Upper lobe of left lung (tissue), 6 donors: ENCODE results near the gene TET3. TPM values are rescaled to one million over a fixed set of nuclear protein-coding genes. Genes with fewer than 3 reads are reported as not detected.

ENCODE experiments used
- ATAC-seq, 2 donors: fragments of 200-7000 bp; cut with Tn5 transposase; one replicate each; pipeline ENCODE4 v1.9.1; 2022; ENCODE audit warnings: mild to moderate bottlenecking in 2 of 2, moderate library complexity in 2 of 2; ENCODE audit not compliant: low FRiP score in 2 of 2
- DNase-seq, 2 donors: peaks; one replicate each; pipeline ENCODE4 v3.0.0-alpha.2; 2019 to 2020
- H3K27ac ChIP-seq, 4 donors: fragments of 200-600 bp; sonication (generic); one replicate each; pipeline ENCODE4 v1.5.1; 2016 to 2019
- H3K27me3 ChIP-seq, 4 donors: fragments of 200-600 bp; sonication (generic); one replicate each; pipeline ENCODE4 v1.5.1; 2017 to 2019
- H3K36me3 ChIP-seq, 4 donors: fragments of 200-600 bp; sonication (generic); one replicate each; pipeline ENCODE4 v1.5.1; 2016 to 2019
- H3K4me1 ChIP-seq, 4 donors: fragments of 200-600 bp; sonication (generic); one replicate each; pipeline ENCODE4 v1.5.1; 2018 to 2019
- H3K4me3 ChIP-seq, 4 donors: fragments of 200-600 bp; sonication (generic); one replicate each; pipeline ENCODE4 v1.5.1; 2017 to 2019; ENCODE audit warnings: mild to moderate bottlenecking in 2 of 4, moderate library complexity in 1 of 4
- H3K9me3 ChIP-seq, 4 donors: fragments of 200-600 bp; sonication (generic); one replicate each; pipeline ENCODE4 v1.5.1; 2018 to 2019
- EP300 ChIP-seq, 4 donors: sonication (generic); formaldehyde crosslinking; IDR thresholded peaks; one replicate each; pipeline ENCODE4 v1.5.1; 2017; ENCODE audit warnings: antibody characterized with exemption in 4 of 4, control low read depth in 2 of 4
- POLR2A ChIP-seq, 4 donors: fragments of 450-650 bp; IDR thresholded peaks; one replicate each; pipeline ENCODE4 v1.5.1; 2016 to 2017; ENCODE audit warnings: antibody characterized with exemption in 4 of 4, mild to moderate bottlenecking in 2 of 4
- POLR2AphosphoS5 ChIP-seq, 2 donors: sonication (generic); formaldehyde crosslinking; IDR thresholded peaks; one replicate each; pipeline ENCODE4 v1.5.1; 2017; ENCODE audit warnings: antibody characterized with exemption in 2 of 2
- WGBS, 2 donors: methylation state at CpG; one replicate each; pipeline ENCODE4 v1.1.5; 2017 to 2018; 5-methylcytosine and 5-hydroxymethylcytosine counted together
- total RNA-seq, 6 donors: library from RNA; depleted of rRNA in 4 of 6; stranded (reverse); fragments of >200 nt in 4 of 6; gene quantifications; one replicate each; pipeline versions ENCODE4 v1.1.0 to v1.2.1, GENCODE V29; 2016 to 2021
- TF ChIP-seq, protein P1 (sequence below), 6 experiments: fragments of 450-650 bp in 4 of 6; fragments of 200-600 bp in 2 of 6; sonication (generic) in 2 of 6; IDR thresholded peaks; one replicate each; pipeline ENCODE4 v1.5.1; 2016 to 2019; ENCODE audit warnings: antibody characterized with exemption in 6 of 6
- donor health status: DM: no; HTN: no; CAD: no; lungs with moderate emphysema.
- donor health status: DM: no; HTN: yes; CAD: no; lungs with severe emphysema.

Gene TET3
- total RNA-seq, 6 donors from 2014 or later, result 17.3 to 53.4 (median 23.6) TPM

DNA sequence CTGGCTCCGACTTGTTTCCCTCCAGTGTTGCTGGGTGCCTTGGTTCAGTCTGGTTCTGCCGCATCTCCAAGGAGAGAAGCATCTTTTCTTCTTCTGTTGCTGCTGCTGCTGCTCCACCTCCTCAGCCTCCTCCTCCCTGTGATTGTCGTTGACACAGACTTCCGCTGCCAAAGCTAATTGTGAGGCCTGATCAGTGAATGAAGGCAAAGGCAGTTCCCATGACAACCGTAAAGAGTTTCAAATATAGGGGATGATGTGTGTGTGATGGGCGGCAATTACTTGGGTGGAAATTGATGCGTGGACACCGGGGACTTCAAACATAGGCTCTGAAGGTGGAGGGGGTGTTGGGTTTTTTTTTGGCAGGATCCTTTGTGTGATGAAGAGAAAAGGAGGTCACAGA, 13.7 kb downstream of the TET3 start:
- H3K4me1 ChIP-seq, result peaks cover 27 to 58% (median 39%) of the 10 kb centered on the region in 4 donors
- no peak overlapping the region for H3K4me3 ChIP-seq
- TF ChIP-seq POLR2A (IDR thresholded peaks at IDR 0.05) (no peak), POLR2AphosphoS5 (IDR thresholded peaks at IDR 0.05) (no peak), EP300 (IDR thresholded peaks at IDR 0.05) (no peak)
- TF ChIP-seq, protein P1, sequence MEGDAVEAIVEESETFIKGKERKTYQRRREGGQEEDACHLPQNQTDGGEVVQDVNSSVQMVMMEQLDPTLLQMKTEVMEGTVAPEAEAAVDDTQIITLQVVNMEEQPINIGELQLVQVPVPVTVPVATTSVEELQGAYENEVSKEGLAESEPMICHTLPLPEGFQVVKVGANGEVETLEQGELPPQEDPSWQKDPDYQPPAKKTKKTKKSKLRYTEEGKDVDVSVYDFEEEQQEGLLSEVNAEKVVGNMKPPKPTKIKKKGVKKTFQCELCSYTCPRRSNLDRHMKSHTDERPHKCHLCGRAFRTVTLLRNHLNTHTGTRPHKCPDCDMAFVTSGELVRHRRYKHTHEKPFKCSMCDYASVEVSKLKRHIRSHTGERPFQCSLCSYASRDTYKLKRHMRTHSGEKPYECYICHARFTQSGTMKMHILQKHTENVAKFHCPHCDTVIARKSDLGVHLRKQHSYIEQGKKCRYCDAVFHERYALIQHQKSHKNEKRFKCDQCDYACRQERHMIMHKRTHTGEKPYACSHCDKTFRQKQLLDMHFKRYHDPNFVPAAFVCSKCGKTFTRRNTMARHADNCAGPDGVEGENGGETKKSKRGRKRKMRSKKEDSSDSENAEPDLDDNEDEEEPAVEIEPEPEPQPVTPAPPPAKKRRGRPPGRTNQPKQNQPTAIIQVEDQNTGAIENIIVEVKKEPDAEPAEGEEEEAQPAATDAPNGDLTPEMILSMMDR (IDR thresholded peaks at IDR 0.05), result no peak
- no peak for DNase-seq
- H3K9me3 ChIP-seq, result no peaks in the 10 kb centered on the region
- no peaks in the 10 kb centered on the region for H3K36me3 ChIP-seq
- 89 to 91% methylated on average over 8 of the region's 8 CpGs for WGBS, 2 donors
- no peak overlapping the region for H3K27ac ChIP-seq
- ATAC-seq, result no peak
- H3K27me3 ChIP-seq, result no peaks in the 10 kb centered on the region

DNA sequence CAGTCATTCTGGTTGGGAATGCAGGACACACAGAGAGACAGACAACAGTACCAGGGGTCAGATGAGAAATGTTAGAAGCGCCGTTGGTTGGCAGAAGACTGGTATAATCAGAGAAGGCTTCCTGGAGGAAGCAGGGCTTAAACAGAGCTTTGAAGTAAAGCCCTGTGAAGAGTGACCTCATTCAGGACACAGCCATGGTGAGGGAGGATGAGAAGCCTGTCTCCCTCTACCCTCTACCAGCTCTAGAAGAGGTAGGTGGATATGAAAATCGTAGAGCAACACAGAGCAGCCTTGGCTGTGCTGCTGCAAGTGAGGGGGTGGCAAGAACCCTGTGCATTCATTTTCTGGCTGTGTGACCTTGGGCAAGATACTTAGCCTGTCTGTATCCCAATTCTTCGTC, 14.2 kb downstream of the TET3 start:
- H3K4me1 ChIP-seq, result peaks cover 32 to 58% (median 39%) of the 10 kb centered on the region in 4 donors
- no peak for TF ChIP-seq EP300 (IDR thresholded peaks at IDR 0.05)
- TF ChIP-seq POLR2A (IDR thresholded peaks at IDR 0.05), result no peak
- TF ChIP-seq, protein P1 (IDR thresholded peaks at IDR 0.05), result no peak
- TF ChIP-seq POLR2AphosphoS5 (IDR thresholded peaks at IDR 0.05), result no peak
- WGBS, 2 donors, result 81 to 90% methylated on average over 4 of the region's 4 CpGs
- ATAC-seq (no peak), DNase-seq (no peak)
- H3K27me3 ChIP-seq, result no peaks in the 10 kb centered on the region
- no peak overlapping the region for H3K4me3 ChIP-seq
- no peak overlapping the region for H3K27ac ChIP-seq
- H3K9me3 ChIP-seq, result no peaks in the 10 kb centered on the region
- H3K36me3 ChIP-seq, result no peaks in the 10 kb centered on the region

DNA sequence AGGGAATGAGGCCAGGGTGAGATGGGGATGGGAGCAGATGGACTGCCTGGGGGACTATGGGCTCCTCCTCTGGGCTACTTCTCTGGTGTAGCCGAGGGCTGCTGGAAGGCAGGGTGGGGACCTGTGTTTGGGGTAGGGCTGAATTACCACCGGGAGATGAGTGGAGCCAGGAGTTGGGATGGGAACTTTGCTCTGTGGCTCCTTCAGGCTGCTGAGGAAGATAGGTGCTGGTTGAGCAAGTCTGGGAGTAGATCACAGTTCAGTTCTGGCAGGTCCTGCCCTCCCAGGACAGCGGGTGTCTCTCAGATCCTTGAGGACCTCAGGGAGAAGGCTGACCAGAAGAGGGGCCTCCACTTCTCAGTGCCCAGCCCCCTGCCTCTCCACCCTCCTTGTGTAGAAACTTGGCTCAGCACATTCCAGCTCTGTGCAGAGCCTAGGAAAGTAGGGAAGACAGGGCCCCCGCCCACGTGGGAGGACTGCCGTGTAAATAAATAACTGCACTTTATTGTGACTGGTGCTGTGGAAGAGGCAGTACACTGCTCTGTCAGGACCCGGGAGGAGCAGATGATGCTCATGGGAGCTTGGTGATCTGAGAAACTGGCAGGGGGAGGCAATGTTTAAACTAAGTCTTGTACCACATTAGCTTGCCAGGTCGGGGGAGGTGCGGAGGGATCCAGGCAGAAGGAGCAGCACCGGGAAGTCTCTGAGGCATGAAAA, 15.3 kb downstream of the TET3 start:
- Histone ChIP-seq H3K4me3 (no peak overlapping the region), H3K27ac (peak overlapping the region in 3 of 4 donors; percentile 12 to 42 (median 27)), H3K27me3 (no peaks in the 10 kb centered on the region), H3K4me1 (peaks cover 36 to 54% (median 41%) of the 10 kb centered on the region in 4 donors), H3K36me3 (no peaks in the 10 kb centered on the region), H3K9me3 (no peaks in the 10 kb centered on the region)
- TF ChIP-seq EP300 (IDR thresholded peaks at IDR 0.05) (no peak), POLR2A (IDR thresholded peaks at IDR 0.05) (no peak), POLR2AphosphoS5 (IDR thresholded peaks at IDR 0.05) (no peak)
- TF ChIP-seq, protein P1 (IDR thresholded peaks at IDR 0.05), result no peak
- DNase-seq, result no peak
- ATAC-seq, result no peak
- WGBS, 2 donors, result 34 to 39% methylated on average over 10 of the region's 10 CpGs

DNA sequence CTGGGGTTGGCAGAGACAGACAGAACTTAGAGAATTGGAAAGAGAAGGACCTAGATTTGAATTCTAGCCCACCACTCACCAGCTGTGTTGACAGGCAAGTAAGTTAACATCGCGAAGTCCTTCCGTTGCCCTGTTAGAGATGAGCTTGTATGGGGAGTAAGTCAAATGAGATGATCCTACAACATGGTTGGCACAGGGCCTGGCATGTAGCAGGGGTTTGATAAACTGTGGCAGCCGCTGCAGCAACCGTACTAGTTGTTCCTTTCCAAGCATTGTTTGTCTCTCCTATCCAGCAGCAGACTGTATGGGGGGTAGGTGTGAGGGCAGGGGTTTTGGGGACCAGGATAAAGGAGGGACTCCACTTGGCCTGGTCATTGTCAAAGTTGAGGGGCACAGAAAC, 16.0 kb downstream of the TET3 start:
- H3K27ac ChIP-seq, result no peak overlapping the region
- no peak for DNase-seq
- 72 to 75% methylated on average over 5 of the region's 5 CpGs for WGBS, 2 donors
- no peak overlapping the region for H3K4me3 ChIP-seq
- no peaks in the 10 kb centered on the region for H3K36me3 ChIP-seq
- ATAC-seq, result no peak
- TF ChIP-seq, protein P1 (IDR thresholded peaks at IDR 0.05), result no peak
- no peak for TF ChIP-seq POLR2AphosphoS5 (IDR thresholded peaks at IDR 0.05)
- TF ChIP-seq EP300 (IDR thresholded peaks at IDR 0.05), result no peak
- no peak for TF ChIP-seq POLR2A (IDR thresholded peaks at IDR 0.05)
- H3K27me3 ChIP-seq, result no peaks in the 10 kb centered on the region
- H3K4me1 ChIP-seq, result peaks cover 36 to 54% (median 41%) of the 10 kb centered on the region in 4 donors
- H3K9me3 ChIP-seq, result no peaks in the 10 kb centered on the region

DNA sequence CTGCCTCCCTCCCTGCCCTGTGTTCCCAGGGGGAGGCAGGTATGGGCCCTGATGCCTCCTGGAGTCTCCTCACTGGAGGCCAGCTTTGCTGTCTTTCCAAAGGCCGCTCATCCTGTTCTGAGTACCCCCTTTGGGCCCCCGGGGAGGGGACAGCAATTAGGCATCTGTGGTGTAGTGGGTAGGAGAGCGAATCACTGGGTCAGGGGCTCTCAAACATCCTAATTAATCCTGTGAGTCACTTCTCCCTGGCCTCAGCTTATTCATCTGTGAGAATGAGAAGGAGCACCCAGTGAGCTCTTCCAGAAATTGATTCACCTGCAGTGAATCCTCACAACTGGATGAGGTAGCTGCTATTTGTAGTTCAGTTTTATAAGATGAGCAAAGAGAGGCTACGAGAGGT, 16.4 kb downstream of the TET3 start:
- H3K27ac ChIP-seq, result no peak overlapping the region
- peaks cover 38 to 54% (median 45%) of the 10 kb centered on the region in 4 donors for H3K4me1 ChIP-seq
- no peak for TF ChIP-seq EP300 (IDR thresholded peaks at IDR 0.05)
- TF ChIP-seq, protein P1 (IDR thresholded peaks at IDR 0.05), result no peak
- no peak for TF ChIP-seq POLR2A (IDR thresholded peaks at IDR 0.05)
- no peak for TF ChIP-seq POLR2AphosphoS5 (IDR thresholded peaks at IDR 0.05)
- 84 to 88% methylated on average over 4 of the region's 4 CpGs for WGBS, 2 donors
- H3K9me3 ChIP-seq, result no peaks in the 10 kb centered on the region
- ATAC-seq (no peak), DNase-seq (no peak)
- no peaks in the 10 kb centered on the region for H3K36me3 ChIP-seq
- H3K27me3 ChIP-seq, result no peaks in the 10 kb centered on the region
- no peak overlapping the region for H3K4me3 ChIP-seq
